Skeletal muscle tissue (tissue), 4 donors: ENCODE measurements around the gene AFAP1. TPM values are rescaled to one million over a fixed set of nuclear protein-coding genes. Genes with fewer than 3 reads are reported as not detected.

Source experiments
- H3K27ac ChIP-seq: one replicate; pipeline ENCODE4 v1.7.0; 2013; ENCODE audit warnings: mild to moderate bottlenecking, low read depth, low read length, inconsistent platforms
- H3K27me3 ChIP-seq, 3 donors: one replicate each; pipeline ENCODE4 v1.7.0; 2013; ENCODE audit warnings: low read length in 3 of 3; ENCODE audit not compliant: control insufficient read depth in 3 of 3, insufficient read depth in 3 of 3
- H3K36me3 ChIP-seq, 3 donors: one replicate each; pipeline ENCODE4 v1.7.0; 2013; ENCODE audit warnings: low read length in 3 of 3; ENCODE audit not compliant: control insufficient read depth in 3 of 3, insufficient read depth in 3 of 3
- H3K4me1 ChIP-seq, 3 donors: one replicate each; pipeline ENCODE4 v1.7.0; 2013; ENCODE audit warnings: low read length in 3 of 3, mild to moderate bottlenecking in 3 of 3; ENCODE audit not compliant: control insufficient read depth in 3 of 3, insufficient read depth in 3 of 3
- H3K4me3 ChIP-seq, 3 donors: one replicate each; pipeline ENCODE4 v1.7.0; 2013; ENCODE audit warnings: low read length in 3 of 3
- H3K9ac ChIP-seq, 3 donors: one replicate each; pipeline ENCODE4 v1.7.0; 2013; ENCODE audit warnings: low read length in 3 of 3, mild to moderate bottlenecking in 3 of 3, moderate library complexity in 2 of 3, low read depth in 1 of 3
- H3K9me3 ChIP-seq, 3 donors: one replicate each; pipeline ENCODE4 v1.7.0; 2013; ENCODE audit warnings: low read length in 3 of 3; ENCODE audit not compliant: control insufficient read depth in 3 of 3
- total RNA-seq: library from RNA; depleted of rRNA; stranded (reverse); fragments of >200 nt; gene quantifications from one replicate; pipeline ENCODE4 v1.2.3, GENCODE V29; 2014
- donor health status: Osteomylitis.

Gene AFAP1
- total RNA-seq, 1 donor from 2014 or later, result 29.2 TPM

- Histone ChIP-seq H3K4me1 (no peaks in the 10 kb centered on the region), H3K27me3 (peaks cover 0 to 12% (median 0%) of the 10 kb centered on the region in 3 donors), H3K27ac (no peak overlapping the region), H3K4me3 (no peak overlapping the region), H3K36me3 (peaks cover 0 to 3% (median 0%) of the 10 kb centered on the region in 3 donors), H3K9ac (no peak overlapping the region), H3K9me3 (peaks cover 0 to 3% (median 0%) of the 10 kb centered on the region in 3 donors)
Observed at GRCh38 chr4:7741946-7742806, 197.5 kb downstream of the AFAP1 start.

DNA sequence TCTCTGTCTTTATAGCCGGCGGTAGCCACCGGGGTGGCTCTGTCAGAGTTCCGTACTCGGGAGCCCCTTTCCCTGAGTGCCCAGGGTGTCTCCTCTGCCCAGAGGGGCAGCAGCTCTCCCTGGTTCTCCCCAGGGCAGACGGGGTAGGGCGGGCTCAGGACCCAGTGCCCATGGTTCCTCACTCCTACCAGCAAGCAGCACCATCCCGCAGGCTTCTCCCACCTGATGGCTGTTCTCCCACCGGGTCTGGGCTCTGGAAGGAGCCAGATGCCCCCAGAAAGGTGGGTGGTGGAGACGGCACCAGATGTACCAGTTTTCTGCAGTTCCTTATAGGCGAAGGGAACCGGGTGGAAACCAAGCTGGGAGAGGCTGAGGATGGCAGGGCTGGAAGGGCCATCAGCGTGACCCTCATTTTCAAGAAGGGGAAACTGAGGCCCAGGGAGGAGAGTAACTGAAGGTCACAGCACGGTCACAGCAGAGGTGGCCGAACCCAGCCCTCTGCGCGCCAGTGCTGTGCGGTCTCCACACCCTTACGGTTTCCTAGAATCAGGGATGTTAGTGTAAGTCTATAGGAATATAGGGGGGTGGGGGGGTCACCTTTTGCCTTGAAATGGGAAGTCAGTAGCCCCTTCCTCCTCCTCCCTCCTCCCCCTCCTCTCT lies 198.7 kb downstream of the AFAP1 start:
- no peak overlapping the region for H3K4me3 ChIP-seq
- H3K9me3 ChIP-seq, result peaks cover 0 to 3% (median 0%) of the 10 kb centered on the region in 3 donors
- H3K9ac ChIP-seq, result no peak overlapping the region
- no peaks in the 10 kb centered on the region for H3K4me1 ChIP-seq
- peaks cover 0 to 11% (median 0%) of the 10 kb centered on the region in 3 donors for H3K27me3 ChIP-seq
- H3K27ac ChIP-seq, result no peak overlapping the region
- H3K36me3 ChIP-seq, result peaks cover 0 to 3% (median 0%) of the 10 kb centered on the region in 3 donors

DNA sequence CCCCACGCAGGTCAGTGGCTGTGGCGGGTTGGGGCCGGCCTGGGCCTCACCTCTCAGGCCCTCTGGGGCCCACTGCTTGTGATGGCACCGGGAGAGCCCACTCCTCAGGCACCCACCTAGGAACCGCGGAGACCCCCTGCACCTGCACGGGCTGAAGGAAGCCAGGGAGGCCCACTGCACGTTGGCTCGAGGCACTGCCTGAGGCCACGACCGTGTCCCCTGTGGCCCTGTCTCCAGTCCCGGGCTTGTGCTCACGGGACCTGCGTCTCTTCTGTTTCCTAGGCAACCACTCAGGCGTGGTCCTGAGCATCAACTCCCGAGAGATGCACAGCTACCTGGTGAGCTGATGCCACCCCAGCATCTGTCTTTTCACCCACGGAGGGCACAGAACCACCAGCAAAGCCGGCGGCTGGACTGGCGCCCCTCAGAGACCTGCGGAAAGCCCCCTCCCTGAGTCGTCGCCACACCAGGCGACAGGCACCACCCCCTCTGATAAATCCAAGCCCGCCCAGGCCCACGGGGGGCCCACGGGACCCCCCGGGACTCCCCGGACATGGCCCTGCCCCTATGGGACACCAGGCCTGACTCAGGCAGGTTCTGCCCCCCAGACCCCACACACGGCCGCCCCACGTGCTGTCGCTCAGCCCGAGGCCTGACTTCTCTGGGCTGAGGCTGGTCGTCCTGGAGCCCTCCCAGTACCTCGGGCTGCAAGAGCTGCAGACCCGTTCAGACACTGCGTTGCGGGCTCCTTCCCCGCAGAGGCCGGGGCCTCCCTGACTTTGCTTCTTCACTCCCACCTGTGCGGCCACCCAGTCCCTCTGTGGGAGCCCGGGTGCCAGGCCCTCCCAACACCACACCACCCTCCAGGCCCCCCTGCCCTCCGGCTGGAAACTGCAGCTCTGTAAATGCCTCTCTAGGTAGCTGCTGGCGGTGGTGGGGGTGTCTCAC lies 199.5 kb downstream of the AFAP1 start:
- no peak overlapping the region for H3K9ac ChIP-seq
- no peaks in the 10 kb centered on the region for H3K4me1 ChIP-seq
- peaks cover 0 to 9% (median 1%) of the 10 kb centered on the region in 3 donors for H3K27me3 ChIP-seq
- peaks cover 0 to 3% (median 0%) of the 10 kb centered on the region in 3 donors for H3K9me3 ChIP-seq
- H3K4me3 ChIP-seq, result no peak overlapping the region
- no peak overlapping the region for H3K27ac ChIP-seq
- H3K36me3 ChIP-seq, result peaks cover 0 to 3% (median 0%) of the 10 kb centered on the region in 3 donors

DNA sequence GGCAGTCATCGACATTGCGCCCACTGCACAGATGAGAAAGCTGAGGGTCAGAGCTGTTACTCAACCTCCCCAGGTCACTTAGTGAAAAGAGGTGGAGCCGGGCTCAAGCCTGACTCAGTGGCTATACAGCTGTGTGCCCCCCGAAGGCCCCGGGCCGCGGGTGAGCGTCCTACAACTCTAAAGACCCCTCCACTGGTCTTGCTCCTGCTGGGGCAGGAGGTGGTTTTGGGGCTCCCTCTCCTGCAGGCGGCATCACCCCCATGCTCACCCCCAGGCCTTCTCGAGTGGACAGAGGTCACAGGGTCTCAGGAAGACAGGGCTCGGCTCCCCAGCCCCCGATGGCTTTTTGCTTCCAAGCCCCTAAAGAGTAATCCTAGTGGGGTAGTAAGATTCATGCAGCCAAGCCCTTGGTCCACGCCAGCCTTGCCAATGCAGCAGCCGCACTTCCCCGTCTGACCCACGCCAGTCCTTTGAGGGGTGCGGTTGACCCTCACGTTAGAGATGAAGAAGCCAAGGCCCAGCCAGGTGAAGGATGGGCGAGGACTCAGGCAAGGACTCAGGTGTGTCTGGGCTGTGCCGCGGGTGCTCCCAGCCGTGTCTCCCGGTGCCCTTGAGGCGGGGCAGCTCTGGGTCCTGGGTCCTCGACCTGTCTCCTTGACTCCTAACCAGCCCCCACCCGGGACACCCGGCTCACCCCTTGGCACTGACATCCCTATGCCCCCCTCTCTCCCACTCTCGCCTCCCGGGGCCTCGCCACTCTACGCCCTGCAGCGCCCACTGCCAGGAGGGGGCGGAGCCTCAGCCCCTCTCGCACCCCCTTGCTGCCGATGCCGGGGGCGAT lies 200.4 kb downstream of the AFAP1 start:
- H3K9me3 ChIP-seq, result peaks cover 0 to 3% (median 0%) of the 10 kb centered on the region in 3 donors
- no peak overlapping the region for H3K4me3 ChIP-seq
- H3K36me3 ChIP-seq, result peaks cover 0 to 3% (median 0%) of the 10 kb centered on the region in 3 donors
- peaks cover 0 to 9% (median 3%) of the 10 kb centered on the region in 3 donors for H3K27me3 ChIP-seq
- no peak overlapping the region for H3K27ac ChIP-seq
- H3K4me1 ChIP-seq, result no peaks in the 10 kb centered on the region
- H3K9ac ChIP-seq, result no peak overlapping the region

- H3K27ac ChIP-seq, result no peak overlapping the region
- no peak overlapping the region for H3K4me3 ChIP-seq
- peaks cover 0 to 3% (median 0%) of the 10 kb centered on the region in 3 donors for H3K36me3 ChIP-seq
- peaks cover 0 to 11% (median 3%) of the 10 kb centered on the region in 3 donors for H3K27me3 ChIP-seq
- no peak overlapping the region for H3K9ac ChIP-seq
- H3K4me1 ChIP-seq, result no peaks in the 10 kb centered on the region
- H3K9me3 ChIP-seq, result peaks cover 0 to 3% (median 0%) of the 10 kb centered on the region in 3 donors
Observed at GRCh38 chr4:7738458-7739076, 201.1 kb downstream of the AFAP1 start.

GRCh38 chr4:7737752-7738457 lies 201.8 kb downstream of the AFAP1 start:
- peaks cover 0 to 11% (median 3%) of the 10 kb centered on the region in 3 donors for H3K27me3 ChIP-seq
- H3K4me3 ChIP-seq, result no peak overlapping the region
- H3K27ac ChIP-seq, result no peak overlapping the region
- peaks cover 0 to 3% (median 0%) of the 10 kb centered on the region in 3 donors for H3K36me3 ChIP-seq
- peaks cover 0 to 3% (median 0%) of the 10 kb centered on the region in 3 donors for H3K9me3 ChIP-seq
- no peak overlapping the region for H3K9ac ChIP-seq
- H3K4me1 ChIP-seq, result no peaks in the 10 kb centered on the region

GRCh38 chr4:7737268-7737645 lies 202.4 kb downstream of the AFAP1 start:
- H3K36me3 ChIP-seq, result peaks cover 0 to 3% (median 0%) of the 10 kb centered on the region in 3 donors
- peaks cover 0 to 11% (median 8%) of the 10 kb centered on the region in 3 donors for H3K27me3 ChIP-seq
- H3K9ac ChIP-seq, result no peak overlapping the region
- H3K4me1 ChIP-seq, result no peaks in the 10 kb centered on the region
- no peak overlapping the region for H3K4me3 ChIP-seq
- peaks cover 0 to 3% (median 0%) of the 10 kb centered on the region in 3 donors for H3K9me3 ChIP-seq
- H3K27ac ChIP-seq, result no peak overlapping the region

DNA sequence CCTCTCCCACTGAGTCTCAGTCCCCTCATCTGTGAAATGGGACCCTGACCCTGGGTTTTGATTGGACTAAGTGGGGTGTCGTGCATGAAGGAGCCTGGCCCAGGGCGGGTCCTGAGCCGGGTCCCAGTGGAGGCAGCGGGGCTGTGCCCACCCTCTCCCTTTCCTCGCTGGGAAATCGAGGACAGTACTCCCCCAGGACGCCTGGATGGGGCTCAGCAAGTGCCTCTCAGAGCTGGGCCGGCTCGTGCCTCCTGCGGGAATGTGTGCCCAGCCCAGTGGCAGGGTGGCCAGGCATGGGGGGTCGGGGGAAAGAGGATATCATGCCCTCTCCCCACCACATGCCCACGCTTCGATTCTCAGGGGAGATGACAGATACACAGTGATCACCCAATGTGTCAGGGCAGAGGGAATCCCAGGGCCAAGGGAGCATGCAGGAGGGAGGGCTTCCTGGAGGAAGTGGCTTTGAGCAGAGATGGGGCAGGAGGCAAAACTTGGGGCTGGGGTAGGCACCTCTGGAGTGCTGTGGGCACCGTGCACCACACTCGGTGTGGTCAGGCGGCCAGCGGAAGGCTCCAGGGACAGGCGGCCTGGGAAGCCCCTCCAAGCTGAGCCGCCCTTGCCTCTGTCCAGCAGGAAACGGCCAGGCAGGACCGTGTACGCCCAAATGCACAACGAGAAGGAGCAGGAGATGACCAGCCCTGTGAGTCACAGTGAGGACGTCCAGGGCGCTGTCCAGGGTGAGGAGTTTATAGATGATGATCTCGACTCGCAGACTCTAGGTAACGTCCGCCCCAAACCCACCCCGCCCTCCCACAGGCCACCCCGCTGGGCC lies 203.0 kb downstream of the AFAP1 start:
- no peak overlapping the region for H3K4me3 ChIP-seq
- H3K36me3 ChIP-seq, result peaks cover 0 to 3% (median 0%) of the 10 kb centered on the region in 3 donors
- peaks cover 0 to 3% (median 0%) of the 10 kb centered on the region in 3 donors for H3K9me3 ChIP-seq
- H3K4me1 ChIP-seq, result no peaks in the 10 kb centered on the region
- H3K9ac ChIP-seq, result no peak overlapping the region
- no peak overlapping the region for H3K27ac ChIP-seq
- H3K27me3 ChIP-seq, result peaks cover 0 to 11% (median 8%) of the 10 kb centered on the region in 3 donors
